ENCODE results near the gene POFUT1. TPM values are rescaled to one million over a fixed set of nuclear protein-coding genes. Genes with fewer than 3 reads are reported as not detected.

POFUT1 gene
- total RNA-seq, 1 experiment from 2014 or later = 29.4 TPM

GRCh38 chr20:32234135-32234808, 26.6 kb downstream of the POFUT1 start (continued):
- TF ChIP-seq ZNF425 (CRISPR knock-in tag; conservative IDR thresholded peaks at IDR 0.05) (no peak), RORB (CRISPR knock-in tag; IDR thresholded peaks at IDR 0.05) (no peak), USF1 (CRISPR knock-in tag; IDR thresholded peaks at IDR 0.05) (no peak), ZNF138 (CRISPR knock-in tag; conservative IDR thresholded peaks at IDR 0.05) (no peak), NFYB (CRISPR knock-in tag; conservative IDR thresholded peaks at IDR 0.05; ENCODE audit: low read depth) (no peak)

GRCh38 chr20:32235331-32236047, 27.8 kb downstream of the POFUT1 start:
- TF ChIP-seq NFATC4 (CRISPR knock-in tag; IDR thresholded peaks at IDR 0.05) = no peak
- TF ChIP-seq E2F4 (CRISPR knock-in tag; IDR thresholded peaks at IDR 0.05; ENCODE audit: borderline replicate concordance, low read depth) = no peak
- TF ChIP-seq NR1H2 (CRISPR knock-in tag; IDR thresholded peaks at IDR 0.05) = no peak
- TF ChIP-seq FOXP4 (CRISPR knock-in tag; IDR thresholded peaks at IDR 0.05) = no peak
- TF ChIP-seq MAX (CRISPR knock-in tag; IDR thresholded peaks at IDR 0.05) = no peak
- no peak for TF ChIP-seq STAT6 (CRISPR knock-in tag; conservative IDR thresholded peaks at IDR 0.05; ENCODE audit: low read depth)
- no peak for TF ChIP-seq ZNF396 (CRISPR knock-in tag; IDR thresholded peaks at IDR 0.05; ENCODE audit: borderline replicate concordance)
- TF ChIP-seq ERG (CRISPR knock-in tag; IDR thresholded peaks at IDR 0.05) = no peak
- no peak for TF ChIP-seq GRHL2 (CRISPR knock-in tag; IDR thresholded peaks at IDR 0.05; ENCODE audit: insufficient replicate concordance, severe bottlenecking)
- DNase-seq (ENCODE audit: low spot score) (no peak), ATAC-seq (no peak)
- Mint-ChIP-seq H3K9me3 (no peaks in the 10 kb centered on the region), H3K4me3 (no peak overlapping the region), H3K27ac (0 out of 2 replicates have a peak overlapping the region, but pooled peaks have one; percentile 80), H3K4me1 (peaks cover 14% of the 10 kb centered on the region), H3K27me3 (ENCODE audit: low read depth) (no peaks in the 10 kb centered on the region), H3K36me3 (peaks cover 38% of the 10 kb centered on the region)
- ChIA-PET POLR2A (no interaction called here), CTCF (no interaction called here)
